Cardiac muscle cell (in vitro differentiated cells and primary cell): Measurements from ENCODE around the gene NAA80. TPM values are rescaled to one million over a fixed set of nuclear protein-coding genes. Genes with fewer than 3 reads are reported as not detected.
"Not testable (repeated sequence)": the region's sequence is repeated elsewhere in the genome, so short reads cannot be mapped to it uniquely, and the experiment has no call there.

ENCODE experiments used
- DNase-seq, 2 donors: peaks; one replicate each; pipeline versions ENCODE4 v3.0.0 to v3.0.0-alpha.2; 2010 to 2017; ENCODE audit warnings: low read depth in 1 of 2, low spot score in 1 of 2
- H3K27ac ChIP-seq: fragments of 200-600 bp; sonication (generic); 2 replicates; pipeline ENCODE4 v1.5.1; 2016
- H3K27me3 ChIP-seq: fragments of 200-600 bp; sonication (generic); 2 replicates; pipeline ENCODE4 v1.6.0; 2016; ENCODE audit warnings: control low read depth
- H3K36me3 ChIP-seq: fragments of 200-600 bp; sonication (generic); 2 replicates; pipeline ENCODE4 v1.5.1; 2016; ENCODE audit warnings: control low read depth
- H3K4me1 ChIP-seq: fragments of 200-600 bp; sonication (generic); 2 replicates; pipeline ENCODE4 v1.8.1; 2017; ENCODE audit warnings: low read depth, mild to moderate bottlenecking, mixed run types
- H3K4me3 ChIP-seq: fragments of 200-600 bp; sonication (generic); 2 replicates; pipeline ENCODE4 v1.5.1; 2016; ENCODE audit warnings: mild to moderate bottlenecking
- H3K9me3 ChIP-seq: fragments of 200-600 bp; sonication (generic); 2 replicates; pipeline ENCODE4 v1.5.1; 2017; ENCODE audit warnings: low read depth, mild to moderate bottlenecking, control low read depth
- CTCF ChIP-seq: IDR thresholded peaks from 2 replicates; pipeline ENCODE4 v1.5.1; 2012; ENCODE audit warnings: low read depth, mild to moderate bottlenecking, low read length
- polyA plus RNA-seq: library from polyadenylated mRNA; unstranded; fragments of >200 nt; fragmentation: Nextera tagmentation; extraction: Ambion mirVana; gene quantifications from 2 replicates; pipeline ENCODE4 v1.2.1, GENCODE V29; 2016
- total RNA-seq: library from RNA; depleted of rRNA; stranded (reverse); fragments of >200 nt; gene quantifications from 2 replicates; pipeline ENCODE4 v1.2.3, GENCODE V29; 2016

NAA80 gene
- total and polyA plus RNA-seq, 2 experiments from 2014 or later: 35.6 to 40.4 TPM

- H3K27me3 ChIP-seq: no peaks in the 10 kb centered on the region
- no peak overlapping the region for H3K4me3 ChIP-seq
- no peaks in the 10 kb centered on the region for H3K9me3 ChIP-seq
- DNase-seq: no peak
- H3K36me3 ChIP-seq: no peaks in the 10 kb centered on the region
- H3K27ac ChIP-seq: peak overlapping the region; percentile 98
- no peak for TF ChIP-seq CTCF
- H3K4me1 ChIP-seq: peaks cover 52% of the 10 kb centered on the region
These were observed 35.5 kb downstream of the NAA80 start for GRCh38 chr3:50263478-50264382.

GRCh38 chr3:50262778-50263177 is 36.4 kb downstream of the NAA80 start:
- no peaks in the 10 kb centered on the region for H3K27me3 ChIP-seq
- TF ChIP-seq CTCF: no peak
- H3K4me1 ChIP-seq: peaks cover 51% of the 10 kb centered on the region
- no peak for DNase-seq
- H3K27ac ChIP-seq: peak overlapping the region; percentile 11
- no peak overlapping the region for H3K4me3 ChIP-seq
- no peaks in the 10 kb centered on the region for H3K9me3 ChIP-seq
- H3K36me3 ChIP-seq: peaks cover 7% of the 10 kb centered on the region

DNA sequence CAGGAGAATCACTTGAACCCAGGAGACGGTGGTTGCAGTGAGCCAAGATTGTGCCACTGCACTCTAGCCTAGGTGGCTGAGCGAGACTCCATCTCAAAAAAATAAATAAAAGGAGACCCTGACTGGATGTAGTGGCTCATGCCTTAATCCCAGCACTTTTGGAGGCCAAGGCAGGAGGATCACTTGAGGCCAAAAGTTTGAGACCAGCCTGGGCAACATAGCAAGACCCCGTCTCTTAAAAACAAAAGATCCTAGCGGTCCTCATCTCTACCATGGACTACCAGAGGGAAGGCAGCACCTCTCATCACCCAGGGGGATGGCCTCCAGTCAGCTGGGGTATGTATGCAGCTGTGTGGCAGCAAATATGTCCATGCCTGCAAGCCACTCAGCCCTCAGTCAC is 37.0 kb downstream of the NAA80 start:
- DNase-seq: not testable (repeated sequence)

DNA sequence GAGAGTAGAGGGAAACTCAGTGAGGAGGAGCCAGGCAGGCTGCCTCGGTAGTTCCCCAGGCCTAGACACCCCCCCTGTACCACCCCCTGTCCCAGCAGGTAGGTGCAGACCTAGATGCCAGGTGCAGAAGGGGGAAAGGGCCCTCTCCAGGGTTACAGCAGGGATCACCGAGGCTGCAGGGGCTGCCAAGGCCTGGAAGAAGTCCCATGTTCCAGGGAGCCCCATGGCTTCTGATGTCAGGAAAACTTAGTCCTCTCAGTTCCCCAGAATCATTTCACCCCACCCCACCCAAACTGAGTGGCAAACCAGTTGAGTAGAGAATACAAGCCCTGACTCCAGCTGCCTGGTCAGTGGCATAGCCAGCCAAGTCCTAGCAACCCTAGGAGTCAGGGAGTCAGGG is 37.7 kb downstream of the NAA80 start:
- Histone ChIP-seq H3K4me1 (peaks cover 38% of the 10 kb centered on the region), H3K36me3 (peaks cover 18% of the 10 kb centered on the region), H3K9me3 (no peaks in the 10 kb centered on the region), H3K27me3 (no peaks in the 10 kb centered on the region), H3K4me3 (no peak overlapping the region), H3K27ac (peak overlapping the region; percentile 97)
- TF ChIP-seq CTCF: no peak
- DNase-seq: no peak

More for the DNA sequence above, 37.0 kb downstream of the NAA80 start:
- not testable (repeated sequence) for H3K4me3 ChIP-seq, H3K27me3 ChIP-seq, H3K9me3 ChIP-seq
- Histone ChIP-seq H3K4me1 (peaks cover 45% of the 10 kb centered on the region), H3K36me3 (peaks cover 11% of the 10 kb centered on the region), H3K27ac (peak overlapping the region; percentile 97)

- no peak for TF ChIP-seq CTCF
- Histone ChIP-seq H3K4me1 (peaks cover 34% of the 10 kb centered on the region), H3K9me3 (no peaks in the 10 kb centered on the region), H3K4me3 (no peak overlapping the region), H3K36me3 (peaks cover 23% of the 10 kb centered on the region), H3K27me3 (no peaks in the 10 kb centered on the region), H3K27ac (peak overlapping the region; percentile 97)
- no peak for DNase-seq
These were observed 38.2 kb downstream of the NAA80 start for GRCh38 chr3:50260942-50261441.
